Stimulated activated CD4-positive, alpha-beta T cell treated with anti-CD3 and anti-CD28 coated beads, Interleukin-2, amount 100 ng/mL, for 24 hours (primary cell): ENCODE measurements around the gene SP4.

Experiments
- DNase-seq, 2 donors: peaks; one replicate each; pipeline ENCODE4 v3.0.0-alpha.2; 2020

Gene SP4

GRCh38 chr7:21448974-21449373, 21.1 kb downstream of the SP4 start:
- DNase-seq: no peak

DNA sequence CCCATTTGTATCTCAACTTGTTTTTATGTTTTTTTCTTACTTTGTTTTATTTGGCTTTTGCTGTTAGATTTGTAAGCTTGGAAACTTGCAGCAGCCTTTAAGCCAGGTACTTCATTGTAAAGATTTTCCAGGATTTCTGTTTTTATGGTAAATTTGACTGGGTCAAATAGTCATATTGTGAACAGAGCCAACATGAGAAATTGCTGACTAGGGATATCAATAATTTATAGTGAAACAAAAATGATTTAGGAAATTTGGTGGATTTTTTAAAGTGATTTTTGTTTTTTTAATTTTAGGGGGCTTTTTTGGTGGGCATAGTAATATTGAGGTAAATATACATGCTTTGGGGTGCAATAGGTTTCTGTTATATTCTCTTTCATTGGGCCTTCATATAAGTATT, 22.2 kb downstream of the SP4 start:
- DNase-seq: no peak

DNA sequence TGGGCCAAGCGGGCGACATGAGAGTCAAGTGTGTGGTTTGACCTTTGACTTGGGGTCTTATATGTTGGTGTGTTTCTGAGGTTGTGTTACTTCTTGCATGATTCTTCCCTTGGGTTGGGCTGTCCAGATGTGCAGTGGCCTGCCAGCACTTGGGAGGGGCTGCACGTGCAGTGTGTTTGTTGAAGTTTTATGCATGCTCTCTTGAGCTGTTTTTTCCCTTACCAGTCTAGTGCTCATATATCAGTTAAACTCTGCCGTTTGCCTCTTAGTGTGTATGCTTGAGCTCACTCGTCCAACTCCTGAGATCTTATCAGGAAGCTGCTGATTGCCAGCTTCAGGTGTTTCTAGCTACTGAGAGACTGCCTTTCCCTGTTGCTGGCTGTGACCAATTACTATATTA, 23.1 kb downstream of the SP4 start:
- DNase-seq: no peak

DNA sequence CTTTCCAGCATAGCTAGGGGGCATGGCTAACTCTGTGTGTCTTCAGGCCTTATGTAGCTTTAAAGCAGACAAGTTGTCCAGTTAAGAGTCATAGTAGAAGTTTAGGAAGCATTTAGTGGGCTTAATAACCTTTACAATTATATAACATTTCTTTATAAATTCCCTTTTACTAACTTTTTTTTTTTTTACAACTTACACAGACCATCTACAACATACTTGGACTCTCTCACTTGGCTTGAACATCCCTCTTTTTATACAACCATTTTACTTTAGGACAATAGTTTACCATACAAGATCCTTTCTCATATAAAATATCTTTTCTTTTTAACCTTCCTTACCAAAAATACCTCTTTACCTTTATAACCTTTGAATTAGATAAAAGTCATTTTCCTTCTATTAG, 26.3 kb downstream of the SP4 start:
- no peak for DNase-seq

GRCh38 chr7:21454906-21455305, 27.0 kb downstream of the SP4 start:
- no peak for DNase-seq

- no peak for DNase-seq
Observed at GRCh38 chr7:21461282-21461681, 33.4 kb downstream of the SP4 start.

- DNase-seq: no peak
Observed at GRCh38 chr7:21462081-21462480, 34.2 kb downstream of the SP4 start.

DNA sequence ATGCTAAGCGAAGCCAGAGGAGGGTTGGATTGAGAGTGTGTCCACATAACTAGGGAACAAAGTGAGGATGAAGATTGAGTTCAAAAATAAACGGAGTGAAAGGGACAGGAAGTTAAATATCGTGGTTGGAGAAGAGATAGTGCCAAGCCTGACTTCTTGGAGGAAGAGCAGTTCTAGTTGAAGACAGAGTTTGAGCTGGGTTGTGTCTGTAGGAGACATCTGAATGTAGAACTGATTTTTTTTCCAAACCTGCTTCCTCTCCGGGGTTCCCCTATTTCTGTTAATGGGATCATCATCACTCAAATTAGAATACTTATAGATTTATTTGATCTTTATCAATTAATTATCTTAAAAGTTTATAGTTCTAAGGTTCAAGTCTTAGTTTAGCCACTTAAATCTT, 35.6 kb downstream of the SP4 start:
- no peak for DNase-seq

GRCh38 chr7:21468969-21469368, 41.1 kb downstream of the SP4 start:
- DNase-seq: no peak

GRCh38 chr7:21469894-21470293, 42.0 kb downstream of the SP4 start:
- no peak for DNase-seq

GRCh38 chr7:21472029-21472428, 44.1 kb downstream of the SP4 start:
- DNase-seq: no peak

DNA sequence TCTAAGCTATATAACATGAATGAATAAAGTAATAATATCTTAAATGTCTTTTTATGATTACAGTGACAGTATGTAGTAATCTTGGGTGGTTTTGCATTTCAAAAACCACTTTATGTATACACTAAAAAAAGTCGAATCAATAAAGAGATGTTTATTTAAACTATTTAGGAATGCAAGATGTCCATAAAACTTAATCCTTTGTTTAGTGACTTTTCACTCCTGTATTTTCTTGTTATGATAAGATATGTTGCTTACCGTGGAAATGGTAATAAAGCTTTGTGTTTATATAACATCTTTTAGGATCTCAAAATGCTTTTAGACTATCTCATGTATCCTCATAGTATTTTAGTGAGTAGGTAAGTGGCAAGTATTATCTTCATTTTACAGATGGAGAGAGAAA, 48.5 kb downstream of the SP4 start:
- no peak for DNase-seq

GRCh38 chr7:21480693-21481403, 53.0 kb downstream of the SP4 start:
- no peak for DNase-seq

- DNase-seq: no peak
Observed at GRCh38 chr7:21486511-21486910, 58.6 kb downstream of the SP4 start.

DNA sequence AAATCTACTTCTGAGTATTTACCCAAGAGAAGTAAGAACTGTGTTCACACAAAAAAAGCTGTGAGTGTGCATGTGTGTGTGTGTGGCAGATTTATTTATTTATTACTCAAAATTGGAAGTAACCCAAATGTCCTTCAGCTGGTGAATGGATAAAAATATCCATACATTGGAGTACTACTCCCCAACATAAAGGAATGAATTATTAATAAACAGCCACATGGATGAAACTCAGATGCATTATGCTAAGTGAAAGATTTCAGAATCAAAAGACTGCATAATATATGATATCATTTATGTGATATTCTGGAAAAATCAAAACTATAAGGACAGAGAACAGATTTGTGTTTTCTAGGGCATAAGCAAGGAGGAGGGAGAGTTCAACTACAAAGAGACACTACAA, 67.8 kb downstream of the SP4 start:
- no peak for DNase-seq

- DNase-seq: no peak
Observed at GRCh38 chr7:21497072-21497471, 69.2 kb downstream of the SP4 start.

DNA sequence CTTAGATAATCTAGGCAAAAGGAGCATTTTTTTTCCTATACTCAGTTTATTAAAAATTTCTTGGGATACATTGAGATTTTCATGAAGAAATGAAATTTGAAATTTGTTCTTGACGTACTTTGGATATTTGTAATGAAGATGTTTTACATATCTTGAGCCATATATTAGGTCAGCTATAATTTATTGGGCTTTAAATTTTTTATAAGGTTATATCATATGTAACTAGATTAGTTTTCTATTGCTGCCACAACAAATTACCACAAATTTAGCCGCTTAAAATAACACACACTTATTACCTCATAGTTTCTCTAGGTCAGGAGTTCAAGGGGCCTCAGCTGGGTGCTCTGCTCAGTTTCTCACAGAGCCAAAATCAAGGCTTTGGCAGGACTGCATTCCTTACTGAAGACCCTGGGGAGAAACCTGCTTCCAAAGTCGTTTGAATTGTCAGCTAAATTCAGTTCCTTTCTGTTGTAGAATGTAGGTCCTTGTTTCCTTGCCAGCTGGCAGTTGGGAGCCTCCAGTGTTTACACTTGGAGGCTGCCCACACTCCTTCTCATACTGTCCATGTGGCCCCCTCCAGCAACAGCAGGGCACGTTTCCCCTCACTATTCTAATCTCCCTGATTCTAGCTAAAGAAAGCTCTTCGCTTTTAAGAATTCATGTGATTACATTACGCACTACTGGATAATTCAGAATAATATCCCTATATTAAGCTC, 72.4 kb downstream of the SP4 start:
- DNase-seq: no peak

GRCh38 chr7:21504021-21504420, 76.1 kb downstream of the SP4 start:
- no peak for DNase-seq

DNA sequence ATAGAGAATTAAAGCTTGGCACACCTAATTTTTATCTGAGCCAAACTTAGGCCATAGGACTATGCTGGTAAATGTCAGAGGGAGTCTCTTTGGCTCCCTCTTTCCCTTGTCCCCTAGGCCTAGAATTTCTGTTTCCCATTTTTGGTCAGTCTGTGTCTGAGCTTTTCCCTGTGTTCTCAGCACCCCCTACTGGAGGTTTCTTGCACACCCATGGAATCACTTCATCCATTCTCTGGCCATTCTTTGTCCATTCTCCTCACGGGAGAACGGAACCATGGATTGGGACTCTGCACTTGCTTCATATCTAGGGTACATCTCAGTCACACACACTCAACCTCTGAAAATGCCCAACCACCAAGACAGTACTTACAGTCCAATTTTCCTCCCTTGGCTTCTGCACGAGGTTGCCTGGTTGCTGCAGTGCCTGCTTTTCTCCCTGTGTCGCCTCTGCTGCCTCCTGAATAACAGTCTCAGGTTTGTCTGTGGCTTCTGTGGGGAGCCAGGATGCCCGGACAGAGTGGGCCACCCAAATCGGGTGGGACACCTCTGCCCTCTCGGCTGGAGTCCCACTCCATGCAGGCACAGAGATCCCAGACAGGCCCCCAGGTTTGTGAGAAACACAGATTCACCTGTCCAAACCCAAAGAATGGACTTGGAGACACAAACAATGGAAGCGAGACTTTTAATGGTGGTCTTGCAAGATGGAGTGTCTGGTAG, 79.9 kb downstream of the SP4 start:
- peak; percentile 31 to 34 for DNase-seq

GRCh38 chr7:21508538-21508937, 80.7 kb downstream of the SP4 start:
- DNase-seq: no peak

DNA sequence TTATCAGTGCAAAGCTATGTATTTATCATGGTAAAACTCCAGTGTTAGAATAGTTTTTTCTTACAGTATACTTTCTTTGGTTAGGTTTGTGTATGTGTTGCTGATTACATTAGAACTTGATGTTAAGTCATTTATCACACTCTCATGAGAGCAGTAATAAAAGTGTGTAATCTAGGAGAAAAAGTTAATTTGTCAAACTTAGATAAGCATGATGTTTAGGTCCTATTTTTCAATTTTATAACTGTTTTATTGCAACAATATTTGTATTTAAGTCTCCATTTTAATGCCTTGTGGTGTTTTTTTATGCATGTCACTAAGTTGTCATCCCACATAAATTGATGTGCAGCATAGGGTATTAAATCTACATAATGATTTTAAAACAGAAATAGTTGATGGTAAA, 86.2 kb downstream of the SP4 start:
- DNase-seq: no peak

GRCh38 chr7:21524680-21525079, 96.8 kb downstream of the SP4 start:
- DNase-seq: no peak

GRCh38 chr7:21526007-21526406, 98.1 kb downstream of the SP4 start:
- no peak for DNase-seq

DNA sequence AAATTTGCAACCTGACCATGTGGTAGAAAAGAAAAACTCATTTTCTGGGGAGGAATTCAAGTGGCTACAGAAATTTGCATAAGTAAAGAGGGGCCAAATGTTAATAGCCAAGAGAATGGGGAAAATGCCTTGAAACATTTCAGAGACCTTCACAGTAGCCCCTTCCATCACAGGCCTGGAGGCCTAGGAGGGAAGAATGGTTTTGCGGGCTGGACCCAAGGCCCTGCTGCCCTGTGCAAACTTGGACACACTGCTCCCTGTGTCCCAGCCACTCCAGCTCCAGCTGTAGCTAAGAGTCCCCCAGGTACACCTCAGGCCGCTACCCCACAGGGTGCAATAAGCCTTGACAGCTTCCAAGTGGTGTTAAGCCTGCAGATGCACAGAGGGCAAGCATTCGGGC, 98.6 kb downstream of the SP4 start:
- no peak for DNase-seq
